ENCODE data around the gene RPGRIP1L. TPM values are rescaled to one million over a fixed set of nuclear protein-coding genes. Genes with fewer than 3 reads are reported as not detected.
"Not testable (repeated sequence)": the region's sequence is repeated elsewhere in the genome, so short reads cannot be mapped to it uniquely, and the experiment has no call there.

The RPGRIP1L gene
- total RNA-seq, 3 donors from 2014 or later, result 2.1 to 5.3 (median 3.8) TPM

- ATAC-seq (no peak), DNase-seq (no peak)
- no peak for TF ChIP-seq CTCF (IDR thresholded peaks at IDR 0.05)
- Histone ChIP-seq H3K9me3 (no peaks in the 10 kb centered on the region), H3K4me3 (no peak overlapping the region), H3K36me3 (ENCODE audit: low read depth) (no peaks in the 10 kb centered on the region), H3K4me1 (ENCODE audit: low read depth) (peaks cover 12% of the 10 kb centered on the region)
- intact Hi-C loops (cut with DNase I, micrococcal nuclease), result no loop called here
Measured at GRCh38 chr16:53711390-53711789, 7.7 kb upstream of the RPGRIP1L start.

GRCh38 chr16:53708490-53708889, 4.8 kb upstream of the RPGRIP1L start:
- intact Hi-C loops (cut with DNase I, micrococcal nuclease), result no loop called here
- no peak for TF ChIP-seq CTCF (IDR thresholded peaks at IDR 0.05)

GRCh38 chr16:53707671-53708070, 4.0 kb upstream of the RPGRIP1L start:
- intact Hi-C loops (cut with DNase I, micrococcal nuclease), result no loop called here
- no peak for ATAC-seq
- H3K4me3 ChIP-seq, result no peak overlapping the region

More at GRCh38 chr16:53708490-53708889, 4.8 kb upstream of the RPGRIP1L start:
- Histone ChIP-seq H3K4me3 (no peak overlapping the region), H3K9me3 (no peaks in the 10 kb centered on the region), H3K36me3 (ENCODE audit: low read depth) (no peaks in the 10 kb centered on the region), H3K4me1 (ENCODE audit: low read depth) (peaks cover 11% of the 10 kb centered on the region)
- DNase-seq (no peak), ATAC-seq (no peak)

GRCh38 chr16:53704445-53704813, 770 bp upstream of the RPGRIP1L start:
- Histone ChIP-seq H3K4me1 (ENCODE audit: low read depth) (peaks cover 11% of the 10 kb centered on the region), H3K4me3 (peak overlapping the region; percentile 46), H3K36me3 (ENCODE audit: low read depth) (no peaks in the 10 kb centered on the region), H3K9me3 (no peaks in the 10 kb centered on the region)
- peak in 1 of 3 donors; percentile 6 for DNase-seq
- TF ChIP-seq CTCF (IDR thresholded peaks at IDR 0.05), result no peak
- intact Hi-C loops (cut with DNase I, micrococcal nuclease), result no loop called here
- ATAC-seq, result no peak

More at GRCh38 chr16:53707671-53708070, 4.0 kb upstream of the RPGRIP1L start:
- DNase-seq, result no peak
- TF ChIP-seq CTCF (IDR thresholded peaks at IDR 0.05), result no peak
- peaks cover 11% of the 10 kb centered on the region for H3K4me1 ChIP-seq (ENCODE audit: low read depth)
- H3K36me3 ChIP-seq (ENCODE audit: low read depth), result no peaks in the 10 kb centered on the region
- no peaks in the 10 kb centered on the region for H3K9me3 ChIP-seq

GRCh38 chr16:53698271-53698670, 5.4 kb downstream of the RPGRIP1L start:
- H3K36me3 ChIP-seq (ENCODE audit: low read depth); DNase-seq; H3K9me3 ChIP-seq; ATAC-seq; H3K4me1 ChIP-seq (ENCODE audit: low read depth); intact Hi-C loops (cut with DNase I, micrococcal nuclease); H3K4me3 ChIP-seq: not testable (repeated sequence)

- Histone ChIP-seq H3K4me1 (ENCODE audit: low read depth) (no peaks in the 10 kb centered on the region), H3K4me3 (no peak overlapping the region), H3K9me3 (no peaks in the 10 kb centered on the region), H3K36me3 (ENCODE audit: low read depth) (no peaks in the 10 kb centered on the region)
- DNase-seq (no peak), ATAC-seq (no peak)
- no peak for TF ChIP-seq CTCF (IDR thresholded peaks at IDR 0.05)
- intact Hi-C loops (cut with DNase I, micrococcal nuclease), result no loop called here
Measured at GRCh38 chr16:53695070-53695469, 8.6 kb downstream of the RPGRIP1L start.
